GM21576 (cell line): ENCODE measurements around the gene SLC6A17.
A peak's percentile ranks its signal among the peaks of the same experiment; 100 is the strongest.

Source experiments
- ATAC-seq: cut with Tn5 transposase; IDR thresholded peaks from one replicate; pipeline ENCODE4 v1.9.1; 2021; ENCODE audit warnings: mild to moderate bottlenecking, moderate library complexity; ENCODE audit not compliant: unreplicated experiment

Gene SLC6A17

DNA sequence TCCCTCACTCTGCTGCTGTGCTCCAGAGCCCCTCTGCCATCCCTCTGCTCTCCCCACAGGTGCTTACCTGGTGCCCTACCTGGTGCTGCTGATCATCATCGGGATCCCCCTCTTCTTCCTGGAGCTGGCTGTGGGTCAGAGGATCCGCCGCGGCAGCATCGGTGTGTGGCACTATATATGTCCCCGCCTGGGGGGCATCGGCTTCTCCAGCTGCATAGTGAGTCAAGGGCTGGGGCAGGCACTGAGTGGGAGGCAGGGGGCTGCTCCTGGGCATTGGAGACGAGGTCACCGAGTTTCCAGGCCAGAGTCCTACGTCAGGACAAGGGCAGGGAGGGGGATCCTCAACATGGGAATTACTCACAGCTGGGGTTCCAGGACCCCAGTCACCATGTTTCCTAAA, 21.7 kb downstream of the SLC6A17 start:
- ATAC-seq, result no peak

DNA sequence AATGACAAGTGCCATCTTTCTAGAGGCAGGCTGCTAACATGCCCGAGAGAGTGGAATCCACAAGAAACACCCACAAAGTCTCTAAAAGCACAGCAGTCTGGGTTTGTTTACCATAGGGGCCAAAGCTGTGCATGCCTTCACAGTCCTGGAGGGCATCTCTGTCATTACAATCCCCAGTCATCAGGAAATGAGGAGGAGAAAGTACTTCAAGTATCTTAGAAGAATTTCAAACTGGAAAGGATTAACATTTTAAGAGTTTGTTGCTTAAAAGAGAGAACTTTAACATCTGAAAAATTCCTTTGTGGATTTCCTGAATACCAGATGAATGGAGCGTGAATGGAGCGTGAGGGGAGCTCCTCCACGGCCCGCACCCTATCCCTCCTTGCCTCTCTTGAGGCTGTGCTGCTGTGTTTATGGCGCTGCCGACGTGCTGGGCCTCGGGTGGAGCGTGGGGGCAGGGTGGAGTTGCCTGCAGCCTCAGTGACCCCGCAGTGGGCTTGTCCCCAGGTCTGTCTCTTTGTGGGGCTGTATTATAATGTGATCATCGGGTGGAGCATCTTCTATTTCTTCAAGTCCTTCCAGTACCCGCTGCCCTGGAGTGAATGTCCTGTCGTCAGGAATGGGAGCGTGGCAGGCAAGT, 23.3 kb downstream of the SLC6A17 start:
- no peak for ATAC-seq

DNA sequence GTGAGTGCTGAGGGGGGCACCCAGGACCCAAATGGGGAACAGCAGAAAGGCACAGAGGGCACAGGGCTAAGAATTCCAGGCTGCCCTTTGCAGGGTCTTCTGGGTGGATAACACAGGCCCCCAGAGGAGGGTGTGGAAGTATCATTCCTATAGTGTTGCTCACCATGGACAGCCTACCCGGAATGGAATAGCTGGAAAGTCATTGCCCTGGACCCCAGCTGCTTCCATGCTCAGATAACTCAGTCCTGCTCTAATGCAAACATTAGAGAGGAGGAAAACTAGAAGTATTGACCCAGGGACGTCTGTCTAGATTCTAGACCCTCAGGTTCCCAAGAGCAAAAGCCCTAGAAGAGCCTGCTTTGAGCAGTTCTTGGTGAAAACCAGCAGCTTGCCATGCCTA, 24.7 kb downstream of the SLC6A17 start:
- ATAC-seq, result no peak

DNA sequence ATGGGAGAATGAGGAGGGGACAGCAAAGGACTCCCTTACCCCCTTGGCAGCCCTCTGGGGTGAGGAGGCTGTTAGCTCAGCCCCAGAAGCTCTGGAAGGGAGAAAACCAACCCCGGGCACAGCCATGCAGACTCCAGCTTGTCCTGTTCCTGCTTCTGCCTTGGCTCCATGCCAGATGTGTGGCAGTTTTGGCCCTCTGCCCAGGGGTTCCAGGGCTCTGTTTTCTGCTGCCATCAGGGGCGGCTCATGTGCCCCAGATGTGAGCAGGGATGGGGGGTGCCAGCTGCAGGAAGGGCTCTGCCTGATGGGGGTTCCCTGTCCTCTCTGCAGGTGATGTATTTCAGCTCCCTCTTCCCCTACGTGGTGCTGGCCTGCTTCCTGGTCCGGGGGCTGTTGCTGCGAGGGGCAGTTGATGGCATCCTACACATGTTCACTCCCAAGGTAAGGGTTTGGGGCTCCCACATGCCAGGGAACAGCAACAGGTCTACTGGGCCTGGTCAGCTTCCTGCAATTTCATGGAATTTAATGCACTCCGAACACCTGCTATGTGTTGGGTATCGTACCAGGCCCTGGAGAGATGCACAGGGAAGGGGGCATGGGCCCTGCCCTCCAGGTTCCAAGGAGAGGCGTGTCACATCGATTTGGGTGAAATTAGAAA, 26.1 kb downstream of the SLC6A17 start:
- ATAC-seq, result no peak

DNA sequence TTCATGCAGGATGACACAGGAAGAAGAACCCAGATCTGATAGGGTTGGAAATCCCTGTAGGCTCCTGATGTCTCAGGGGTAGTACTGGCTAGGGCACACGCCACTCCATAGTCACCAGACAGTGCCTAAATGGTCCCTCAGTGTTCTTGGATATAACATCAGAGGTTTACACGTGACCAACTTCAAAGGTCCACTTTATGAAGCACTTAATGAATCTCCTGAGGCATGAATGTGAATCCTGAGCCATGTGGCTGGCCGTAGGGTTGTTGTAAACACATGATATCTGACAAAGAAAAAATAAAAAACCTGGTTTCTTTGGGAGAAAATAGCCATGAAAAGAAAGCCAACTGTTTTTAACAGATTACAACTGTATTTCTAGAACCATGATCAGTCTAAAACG, 27.5 kb downstream of the SLC6A17 start:
- no peak for ATAC-seq

DNA sequence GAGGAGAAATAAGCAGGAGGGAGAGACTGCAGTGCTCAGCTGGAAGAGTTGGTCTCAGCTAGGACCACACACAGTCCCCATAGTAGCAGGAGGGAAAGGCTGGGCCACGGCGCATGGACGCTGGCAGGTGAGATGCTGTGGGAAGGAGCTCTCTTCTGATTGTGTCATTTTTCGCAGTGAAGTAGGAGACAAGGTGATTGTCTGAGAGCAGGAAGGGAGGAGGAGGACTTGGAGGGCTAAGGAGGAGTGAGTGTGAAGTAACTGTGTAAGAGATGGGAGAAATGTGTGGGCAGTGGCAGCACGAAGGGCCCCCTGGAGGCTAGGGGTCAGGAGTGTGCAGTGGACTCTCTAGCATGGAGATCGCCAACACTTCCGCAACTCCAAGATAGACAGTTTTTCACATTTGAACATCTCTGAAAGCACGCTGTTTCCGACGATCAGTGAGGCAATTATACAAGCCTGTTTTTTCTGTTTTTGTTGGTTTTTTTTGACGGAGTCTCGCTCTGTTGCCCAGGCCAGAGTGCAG, 33.4 kb downstream of the SLC6A17 start:
- no peak for ATAC-seq

DNA sequence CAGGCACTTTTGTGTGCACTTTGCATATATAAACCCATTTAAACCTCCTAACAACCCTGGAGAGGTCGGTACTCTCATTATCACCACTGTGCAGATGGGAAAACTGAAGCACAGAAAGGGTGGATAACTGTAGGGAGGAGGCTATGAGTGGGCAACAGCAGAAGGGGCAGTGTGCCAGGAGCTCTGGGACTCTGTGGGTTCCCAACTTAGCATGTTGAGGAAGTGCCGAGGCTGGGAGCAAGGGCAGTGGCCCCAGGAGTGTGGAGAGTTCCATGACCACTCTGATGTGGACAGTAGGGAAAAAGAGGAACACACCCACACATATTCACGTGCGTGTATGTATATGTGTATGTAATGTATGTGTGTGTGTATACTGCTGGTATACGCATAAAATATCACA, 34.2 kb downstream of the SLC6A17 start:
- no peak for ATAC-seq

DNA sequence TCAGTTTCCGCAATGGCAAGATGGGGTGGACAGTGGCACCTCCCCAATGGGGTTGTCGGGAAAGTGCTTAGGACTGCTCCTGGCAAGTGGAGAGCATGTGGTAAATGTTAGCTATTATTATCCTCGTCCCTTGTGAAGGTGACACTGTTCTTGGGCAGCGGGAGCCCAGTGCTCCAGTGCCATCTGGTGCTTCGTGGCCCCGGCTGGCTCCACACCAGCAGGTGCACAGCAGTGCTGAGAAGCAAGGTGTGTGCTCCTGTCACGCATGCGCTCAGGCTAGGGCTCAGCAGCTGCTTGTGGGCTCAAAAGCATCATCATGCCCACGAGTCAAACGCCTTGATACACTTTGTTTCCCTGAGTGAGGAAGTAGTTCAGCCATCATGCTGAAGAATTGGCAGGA, 34.9 kb downstream of the SLC6A17 start:
- no peak for ATAC-seq

DNA sequence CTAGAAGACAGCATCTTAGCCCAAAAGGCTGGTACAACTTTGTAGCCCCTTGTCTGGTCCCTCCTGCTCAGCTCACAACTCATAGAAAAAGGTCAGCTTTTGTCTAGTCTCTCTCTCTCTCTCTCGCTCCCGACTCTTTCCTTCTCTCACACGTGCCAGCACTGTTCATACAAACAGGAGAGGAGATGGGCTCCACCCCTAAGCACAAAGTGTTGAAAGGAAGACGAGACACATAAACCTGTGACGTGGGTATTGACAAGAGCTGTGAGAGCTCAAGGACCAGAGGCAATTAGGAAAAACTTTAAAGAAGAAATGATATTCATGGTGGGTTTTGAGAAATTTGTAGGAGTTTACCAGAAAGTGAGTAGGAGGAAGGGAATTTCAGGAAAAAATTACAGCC, 36.3 kb downstream of the SLC6A17 start:
- no peak for ATAC-seq

DNA sequence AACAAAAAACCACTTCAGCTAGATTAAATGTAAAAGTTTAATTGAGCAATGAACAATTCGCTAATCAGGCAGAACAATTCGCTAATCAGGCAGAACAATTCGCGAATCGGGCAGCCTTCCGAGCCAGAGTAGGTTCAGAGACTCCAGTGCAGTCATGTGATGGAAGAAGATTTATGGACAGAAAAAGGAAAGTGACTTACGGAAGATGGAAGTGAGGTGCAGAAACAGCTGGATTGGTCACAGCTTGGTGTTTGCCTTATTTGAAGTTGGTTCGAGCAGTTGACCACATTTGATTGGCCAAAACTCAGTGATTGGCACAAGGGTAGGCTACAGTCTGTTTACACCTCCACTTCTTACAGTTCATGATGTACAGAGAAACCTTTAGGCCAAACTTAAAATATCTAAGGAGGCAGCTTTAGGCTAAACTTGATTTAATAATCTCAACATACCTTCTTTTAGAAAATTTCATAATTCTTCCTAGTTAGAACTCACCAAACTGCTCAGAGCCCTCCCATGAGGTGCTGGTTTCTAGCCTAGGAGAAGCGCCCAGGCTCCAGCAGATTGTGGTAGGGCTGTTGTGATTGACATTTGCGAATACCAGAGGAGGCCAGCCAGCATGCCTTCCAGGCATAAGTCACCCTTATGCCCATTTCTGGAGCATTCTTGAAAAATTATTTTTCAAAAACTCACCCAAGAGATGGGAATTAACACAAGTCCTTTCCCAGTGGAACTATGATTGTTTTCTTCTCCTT, 37.0 kb downstream of the SLC6A17 start:
- ATAC-seq, result no peak

DNA sequence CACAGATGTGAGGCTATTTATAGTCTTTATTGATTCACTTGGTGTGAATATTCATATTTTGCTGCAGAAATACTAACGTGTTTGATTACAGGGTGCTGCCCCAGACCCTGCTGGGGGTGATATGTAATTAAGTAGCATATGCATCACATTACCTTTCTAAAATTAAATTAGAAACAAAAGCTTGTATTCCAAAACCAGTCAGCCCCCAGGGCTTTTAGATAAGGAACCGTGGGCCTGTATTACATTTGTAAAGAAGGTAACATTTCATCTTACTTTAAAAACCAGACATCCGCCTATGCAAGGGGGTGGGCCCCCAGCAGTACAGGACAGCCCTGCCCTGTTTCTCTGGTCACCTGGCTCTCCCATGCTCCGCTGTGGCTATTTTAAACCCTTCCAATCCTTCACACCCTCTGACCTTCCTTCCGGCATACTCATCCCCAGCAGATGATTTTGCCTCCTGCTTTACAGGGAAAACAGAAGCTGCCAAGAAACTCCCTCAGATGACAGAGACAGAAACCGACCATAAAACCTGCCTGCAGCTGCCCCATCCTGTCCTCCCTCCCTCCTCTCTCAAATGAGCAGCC, 37.8 kb downstream of the SLC6A17 start:
- no peak for ATAC-seq

DNA sequence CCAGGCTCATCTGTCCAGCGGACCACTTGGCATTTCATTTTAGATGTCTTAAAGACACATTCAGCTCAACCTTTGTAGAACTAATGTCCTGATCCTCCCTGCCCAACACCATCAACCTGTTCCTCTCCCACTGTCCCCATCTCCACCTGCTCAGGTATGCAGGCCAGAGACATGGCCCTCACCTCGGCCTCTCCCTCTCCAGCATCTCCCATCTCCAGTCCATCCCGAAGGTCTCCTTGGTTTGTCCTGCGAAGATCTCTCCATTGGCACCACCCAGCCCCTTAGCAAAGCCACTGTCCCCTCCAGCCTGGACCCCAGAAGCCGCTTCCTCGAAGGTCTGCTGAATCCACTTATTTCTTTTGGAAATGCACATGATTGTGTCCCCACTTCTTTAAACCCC, 38.9 kb downstream of the SLC6A17 start:
- ATAC-seq, result no peak

DNA sequence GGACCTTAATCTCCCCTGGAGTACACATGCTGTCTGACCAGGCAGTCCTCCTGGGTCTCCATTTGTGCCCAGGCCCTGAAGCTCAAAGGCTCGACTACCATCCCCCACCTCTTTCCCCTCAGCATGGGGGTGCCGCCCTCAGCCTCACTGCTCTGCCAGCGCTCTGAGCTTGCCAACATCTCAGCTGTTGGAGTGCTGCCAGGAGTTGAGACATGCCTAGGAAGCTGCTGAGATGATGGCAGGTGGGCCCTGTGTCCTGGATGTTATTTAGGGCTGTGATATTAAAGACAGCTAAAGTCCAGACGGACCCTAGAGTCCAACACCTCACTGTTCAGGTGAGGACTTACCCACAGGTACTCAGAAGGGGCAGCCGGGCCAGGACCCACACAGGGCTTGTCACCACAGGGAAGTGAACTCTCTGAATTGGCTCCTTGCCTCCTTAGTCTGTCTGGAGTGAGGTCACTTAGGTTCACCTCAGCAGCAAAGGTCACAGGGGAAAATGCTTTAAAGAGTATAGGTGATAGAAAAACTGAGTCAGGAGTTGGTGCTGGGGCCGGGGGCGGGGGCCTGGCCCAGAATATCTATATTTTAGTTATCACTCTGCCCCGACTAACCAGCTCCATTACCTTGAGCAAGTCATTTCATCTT, 40.1 kb downstream of the SLC6A17 start:
- no peak for ATAC-seq

DNA sequence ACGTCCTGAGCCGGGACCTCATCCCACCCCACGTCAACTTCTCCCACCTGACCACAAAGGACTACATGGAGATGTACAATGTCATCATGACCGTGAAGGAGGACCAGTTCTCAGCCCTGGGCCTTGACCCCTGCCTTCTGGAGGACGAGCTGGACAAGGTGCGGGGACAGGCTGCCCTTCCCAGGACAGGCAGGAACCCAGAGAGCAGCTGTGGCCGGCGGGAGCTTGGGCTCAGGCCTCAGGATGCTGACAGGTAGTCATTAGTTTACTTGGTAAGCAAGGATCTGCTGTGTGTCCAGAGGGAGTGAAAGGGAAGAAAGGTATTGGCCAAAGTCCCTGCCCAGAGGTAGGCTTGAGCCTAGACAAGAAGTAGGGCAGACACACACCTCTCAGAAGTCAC, 42.2 kb downstream of the SLC6A17 start:
- ATAC-seq, result no peak

DNA sequence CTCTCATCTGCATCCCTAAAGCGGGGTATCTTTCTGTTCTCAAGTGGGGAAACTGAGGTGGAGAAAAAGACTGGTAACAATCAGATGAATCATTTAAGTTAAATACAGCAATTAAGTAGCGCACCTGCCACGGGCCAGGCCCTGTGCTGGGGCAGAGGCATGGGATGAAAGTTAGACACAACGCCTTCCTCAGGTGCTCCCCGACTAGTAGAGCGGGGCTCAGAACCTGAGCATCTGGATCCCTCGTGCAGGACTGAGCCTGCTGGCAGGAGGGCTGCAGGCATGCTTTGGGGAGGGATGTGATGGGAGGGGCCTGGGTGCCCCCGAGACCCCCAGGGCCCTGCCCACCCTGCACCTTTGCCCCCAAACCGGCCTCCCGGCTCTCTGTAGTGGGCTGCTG, 44.9 kb downstream of the SLC6A17 start:
- ATAC-seq, result no peak

DNA sequence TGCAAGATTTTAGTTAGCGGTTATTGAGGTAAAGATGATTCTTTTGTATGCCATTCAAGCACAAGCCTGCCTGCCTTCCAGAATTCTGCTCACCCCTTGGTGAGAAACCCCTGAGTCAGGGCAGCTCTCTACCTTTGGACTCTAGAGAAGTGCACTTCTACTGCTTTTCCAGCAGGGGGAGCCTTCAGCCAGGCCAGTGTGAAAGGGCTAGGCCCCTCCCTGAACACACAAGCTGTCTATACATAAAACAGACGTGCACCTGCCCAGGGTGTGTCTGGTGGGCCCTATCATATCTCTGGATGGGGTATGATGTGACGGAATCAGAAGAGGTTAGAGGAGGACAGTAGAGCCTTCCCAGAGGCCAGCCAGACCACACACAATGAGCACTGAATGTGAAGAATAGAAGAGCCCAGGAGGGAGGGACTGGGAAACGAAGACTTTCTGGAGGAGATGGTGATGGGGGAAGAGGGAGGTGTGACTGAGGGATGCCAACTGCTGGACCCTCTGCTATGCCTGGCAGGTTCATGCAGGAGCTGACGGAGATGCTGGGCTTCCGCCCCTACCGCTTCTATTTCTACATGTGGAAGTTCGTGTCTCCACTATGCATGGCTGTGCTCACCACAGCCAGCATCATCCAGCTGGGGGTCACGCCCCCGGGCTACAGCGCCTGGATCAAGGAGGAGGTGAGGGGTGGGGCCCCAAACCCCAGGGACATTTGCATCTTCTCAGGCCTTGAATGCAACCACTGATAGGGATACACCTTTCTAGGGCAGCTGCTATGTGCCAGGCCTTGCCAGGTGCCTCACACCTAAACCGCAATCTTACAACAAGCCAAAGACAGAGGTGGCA, 46.8 kb downstream of the SLC6A17 start:
- ATAC-seq, result peak; percentile 59

DNA sequence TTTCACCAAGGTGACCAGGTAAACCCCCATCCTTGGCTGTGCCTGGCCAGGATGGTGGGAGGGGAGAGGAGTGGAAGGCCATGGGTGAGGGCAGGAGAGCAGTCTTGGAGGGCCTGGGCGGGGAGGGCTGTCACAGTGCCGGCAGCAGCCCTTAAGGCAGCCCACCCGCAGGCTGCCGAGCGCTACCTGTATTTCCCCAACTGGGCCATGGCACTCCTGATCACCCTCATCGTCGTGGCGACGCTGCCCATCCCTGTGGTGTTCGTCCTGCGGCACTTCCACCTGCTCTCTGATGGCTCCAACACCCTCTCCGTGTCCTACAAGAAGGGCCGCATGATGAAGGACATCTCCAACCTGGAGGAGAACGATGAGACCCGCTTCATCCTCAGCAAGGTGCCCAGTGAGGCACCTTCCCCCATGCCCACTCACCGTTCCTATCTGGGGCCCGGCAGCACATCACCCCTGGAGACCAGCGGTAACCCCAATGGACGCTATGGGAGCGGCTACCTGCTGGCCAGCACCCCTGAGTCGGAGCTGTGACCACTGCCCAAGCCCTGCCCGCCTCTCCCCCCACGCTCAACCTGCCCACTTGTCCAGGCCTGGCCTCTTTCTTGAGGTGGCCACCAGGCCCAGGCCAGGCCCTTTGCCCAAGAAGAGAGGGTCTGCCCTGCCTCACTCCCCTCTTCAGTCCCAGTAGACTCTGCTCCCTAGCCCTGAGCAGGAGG, 47.8 kb downstream of the SLC6A17 start:
- no peak for ATAC-seq

DNA sequence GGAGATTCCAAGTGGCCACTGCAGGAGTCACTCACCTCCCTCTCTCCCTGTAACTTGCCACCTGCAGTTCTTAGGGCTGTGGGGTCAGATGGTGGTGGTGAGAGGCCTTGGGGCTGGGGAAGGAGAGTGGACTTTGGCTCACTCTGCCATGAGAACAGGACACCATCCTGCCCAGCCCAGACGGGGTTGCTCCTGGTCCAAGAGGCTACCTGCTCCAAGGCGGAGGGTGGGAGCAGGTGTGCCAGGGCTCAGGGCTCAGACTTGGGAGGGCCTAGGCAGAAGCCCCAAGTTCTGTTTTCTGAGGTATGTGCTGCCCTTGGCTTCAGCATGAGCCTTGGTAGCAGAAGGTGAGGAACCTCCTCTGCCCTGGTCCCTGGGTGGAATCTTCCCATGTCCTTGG, 48.5 kb downstream of the SLC6A17 start:
- no peak for ATAC-seq

DNA sequence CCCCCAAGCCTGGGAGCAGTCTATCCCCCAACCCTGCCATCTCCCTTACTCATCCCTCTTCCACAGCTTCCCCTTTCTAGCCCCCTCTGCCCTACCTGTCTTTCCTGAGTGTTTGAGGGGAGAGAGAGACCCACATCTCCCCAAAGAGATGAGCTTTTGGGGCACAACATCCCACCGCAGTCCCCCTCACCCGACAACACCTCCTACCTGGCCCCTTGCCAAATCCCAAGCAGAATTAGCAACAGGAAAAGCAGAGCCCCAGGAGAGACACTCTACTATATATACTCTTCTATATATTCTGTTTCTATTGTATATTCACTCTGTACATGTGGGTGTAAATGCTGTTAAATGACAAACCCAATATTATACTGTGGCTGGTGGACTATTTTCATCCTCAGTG, 49.9 kb downstream of the SLC6A17 start:
- ATAC-seq, result no peak

DNA sequence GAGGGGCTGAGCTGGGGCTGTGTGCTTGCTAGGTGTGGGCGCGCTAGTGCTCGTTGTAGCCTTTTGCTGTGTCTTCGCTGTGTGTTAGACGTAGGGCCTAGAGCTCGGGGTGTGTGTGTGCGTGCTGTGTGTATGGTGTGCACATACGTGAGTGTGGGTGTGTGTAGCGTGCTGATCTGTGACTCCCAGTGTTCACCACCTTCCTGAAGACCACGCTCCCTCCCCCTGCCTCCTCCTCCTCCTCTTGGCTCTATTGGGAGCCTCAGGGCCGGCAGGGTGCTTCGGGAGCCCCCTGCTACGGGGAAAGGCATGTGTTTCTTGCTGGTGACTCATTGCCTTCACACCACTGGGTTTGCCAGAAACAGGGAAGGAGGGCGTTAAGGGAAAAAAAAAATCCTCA, 50.4 kb downstream of the SLC6A17 start:
- no peak for ATAC-seq
